HG02759 (cell line): ENCODE results near the gene PHACTR1.

ENCODE experiments used
- ATAC-seq: cut with Tn5 transposase; IDR thresholded peaks from one replicate; pipeline ENCODE4 v1.9.1; 2021; ENCODE audit warnings: mild to moderate bottlenecking, moderate library complexity; ENCODE audit not compliant: unreplicated experiment

The PHACTR1 gene

DNA sequence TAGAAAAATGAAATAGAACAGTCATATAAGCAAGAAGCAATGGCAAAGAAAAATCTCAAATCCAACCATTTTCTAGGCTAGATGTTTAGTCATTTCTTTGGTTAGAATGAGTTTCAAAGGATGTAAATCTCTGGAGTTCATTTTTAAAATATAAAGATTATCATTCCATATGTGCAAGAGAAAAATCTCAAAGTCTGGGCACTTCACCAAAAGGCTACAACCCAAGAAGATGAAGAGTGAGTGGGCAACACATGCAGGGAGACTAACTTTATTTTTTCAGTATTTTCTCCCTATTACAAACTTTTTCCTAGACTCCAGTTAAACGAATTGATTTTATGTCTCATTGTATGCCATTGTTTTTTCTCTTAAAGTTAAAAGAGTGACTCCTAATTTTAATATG is 83.6 kb downstream of the PHACTR1 start:
- no peak for ATAC-seq

DNA sequence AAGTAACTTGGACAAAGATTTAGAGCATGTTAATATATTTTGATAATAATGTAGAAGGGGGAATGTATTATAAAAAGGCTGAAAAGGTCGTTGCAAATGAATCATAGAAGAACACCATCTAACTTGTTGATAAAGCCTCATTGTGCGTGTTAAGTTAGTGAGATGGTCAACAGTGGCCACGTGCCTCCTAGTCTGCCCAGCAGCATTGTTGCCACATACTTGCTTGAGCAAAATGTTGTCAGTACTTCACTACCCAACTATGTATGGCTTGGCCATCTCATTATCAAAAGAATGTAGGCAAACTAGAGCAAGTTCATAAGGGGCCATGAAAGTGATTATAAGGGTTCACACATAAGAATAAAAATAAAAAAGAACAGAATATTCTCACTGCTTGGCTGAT is 84.6 kb downstream of the PHACTR1 start:
- ATAC-seq = no peak

DNA sequence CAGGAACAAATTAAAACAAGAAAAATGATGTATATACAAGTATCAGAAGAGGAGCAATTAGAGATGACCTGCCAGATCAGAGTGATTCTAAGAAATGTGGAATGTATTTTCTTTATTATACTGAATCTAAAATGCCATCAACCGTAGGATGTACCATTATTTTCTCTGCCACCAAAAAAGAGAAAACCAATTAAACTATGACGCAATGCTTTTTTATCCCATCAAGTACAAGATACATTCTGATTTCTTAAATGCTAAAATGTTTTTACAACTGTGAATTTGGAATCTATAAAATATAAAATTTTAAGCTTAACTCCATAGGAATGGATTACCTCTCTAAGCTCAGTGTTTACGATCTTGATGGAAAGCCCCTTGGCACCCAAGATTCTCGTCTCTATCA is 85.9 kb downstream of the PHACTR1 start:
- no peak for ATAC-seq

DNA sequence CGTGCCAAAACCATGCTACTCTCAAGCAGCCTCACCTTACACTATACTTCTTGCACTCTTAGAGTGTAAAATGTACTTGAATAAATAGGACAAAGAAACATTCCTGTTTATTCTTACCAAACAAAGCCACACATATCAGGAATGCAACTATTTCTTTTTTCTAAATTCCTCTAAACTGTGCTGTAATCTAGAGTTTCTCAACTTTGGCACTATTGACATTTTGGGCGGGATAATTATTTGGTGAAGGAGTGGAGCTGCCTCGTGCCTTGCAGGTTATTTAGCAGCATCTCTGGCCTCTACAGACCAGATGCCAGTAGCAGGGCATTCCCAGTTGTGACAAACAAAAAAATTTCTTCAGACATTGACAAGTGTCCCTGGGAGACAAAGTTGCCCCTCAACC is 86.9 kb downstream of the PHACTR1 start:
- no peak for ATAC-seq

DNA sequence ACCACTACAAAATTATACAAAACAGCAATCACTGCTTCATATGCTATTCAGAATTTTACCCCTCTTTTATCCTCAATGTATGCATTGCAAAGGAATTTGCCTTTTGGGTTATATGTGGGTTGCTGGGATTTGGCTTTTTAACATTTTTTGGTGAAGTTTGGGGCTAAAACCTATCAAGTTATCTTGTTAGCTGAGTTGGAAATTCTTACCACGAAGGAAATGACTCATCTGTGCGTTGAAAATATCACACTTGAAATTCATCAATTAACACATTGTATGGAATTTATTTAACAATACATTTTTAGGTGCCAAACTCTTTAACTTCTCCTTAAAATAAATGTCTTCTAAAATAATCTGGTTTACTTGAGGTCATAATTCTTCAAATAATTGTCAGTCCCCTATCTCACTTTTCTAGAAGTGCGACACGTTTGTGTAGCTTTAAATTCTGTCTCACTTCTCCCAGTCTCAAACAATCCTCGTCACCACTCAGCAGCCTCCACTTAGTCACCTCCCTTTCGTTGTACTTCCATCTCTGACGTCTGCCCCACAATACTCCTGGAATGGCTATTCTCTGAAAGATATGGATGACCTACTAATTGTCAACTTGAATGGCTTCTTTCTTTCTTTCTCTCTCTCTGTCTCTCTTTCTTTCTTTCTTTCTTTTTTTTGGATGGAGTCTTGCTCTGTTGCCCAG is 88.5 kb downstream of the PHACTR1 start:
- ATAC-seq = no peak

DNA sequence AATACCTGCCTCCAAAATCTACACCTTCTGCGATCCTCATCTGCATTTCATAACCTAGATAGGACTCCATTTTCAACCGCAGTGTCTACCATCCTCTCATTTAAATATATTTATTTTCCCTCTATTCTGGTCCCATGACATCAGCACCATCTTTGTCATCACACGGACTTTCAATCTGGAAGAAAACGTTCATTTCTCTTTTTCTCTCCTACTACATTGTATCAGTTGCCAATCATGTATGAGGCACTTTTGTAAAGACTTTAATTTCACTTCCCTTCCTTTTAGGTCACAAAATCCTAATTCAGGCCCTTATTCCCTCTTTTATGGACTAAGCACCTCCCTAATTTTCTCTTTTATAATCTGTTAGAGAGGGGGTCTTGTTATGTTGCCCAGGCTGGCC is 89.6 kb downstream of the PHACTR1 start:
- no peak for ATAC-seq

DNA sequence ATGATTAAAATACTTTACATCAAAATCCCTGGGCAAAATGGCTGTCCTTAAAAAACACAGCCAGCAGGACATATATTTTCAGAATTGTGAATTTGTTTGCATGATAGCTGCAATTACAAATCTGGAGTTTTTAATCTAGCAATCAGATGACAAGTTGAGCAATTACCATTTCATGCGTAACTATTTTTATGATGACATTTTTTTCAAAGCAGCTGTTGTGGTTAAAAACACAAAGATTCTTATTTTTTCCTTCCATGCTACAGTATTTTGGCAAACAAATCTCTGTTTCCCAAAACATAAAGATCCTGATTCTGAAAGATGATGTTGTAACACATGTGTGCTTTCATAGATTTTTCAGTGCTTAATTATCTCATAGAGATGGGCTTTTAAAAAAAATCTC is 90.2 kb downstream of the PHACTR1 start:
- no peak for ATAC-seq

DNA sequence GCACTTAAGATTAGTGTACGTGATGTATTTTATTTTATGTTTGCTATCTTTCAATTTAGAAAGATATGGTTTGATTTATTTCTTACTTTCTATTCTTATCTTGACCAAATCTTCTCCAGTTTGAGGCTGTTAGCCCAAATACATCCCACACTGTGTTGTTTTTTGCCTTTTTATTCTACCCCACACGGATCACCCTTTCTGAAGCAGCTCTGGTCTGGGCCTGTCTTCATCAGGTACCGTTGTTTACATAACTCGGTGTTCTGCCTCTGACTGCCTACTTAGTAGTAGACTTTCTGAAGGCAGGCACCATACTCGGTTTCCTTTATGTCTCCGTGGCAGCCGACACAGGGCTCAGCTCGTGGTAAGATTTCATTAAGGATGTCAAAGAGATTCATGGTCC is 95.0 kb downstream of the PHACTR1 start:
- ATAC-seq = no peak

DNA sequence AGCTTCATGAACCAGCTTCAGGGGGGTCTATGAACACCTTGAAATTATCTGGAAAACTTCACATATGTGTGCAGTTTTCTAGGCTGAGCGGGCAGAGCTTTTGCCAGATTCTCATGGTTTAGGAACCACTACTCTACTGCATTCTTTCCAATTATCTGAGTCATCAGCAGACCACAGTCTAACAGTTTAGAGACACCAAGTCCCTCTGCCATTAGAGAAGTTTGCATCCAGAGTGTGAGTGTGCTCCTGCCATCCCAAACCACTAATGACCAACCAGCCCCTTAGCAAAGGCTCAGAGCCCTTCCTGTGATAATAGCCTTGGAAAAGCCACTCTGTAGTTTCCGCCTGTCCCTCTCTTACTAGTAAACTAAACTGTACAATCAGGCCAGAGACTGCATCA is 96.8 kb downstream of the PHACTR1 start:
- no peak for ATAC-seq

DNA sequence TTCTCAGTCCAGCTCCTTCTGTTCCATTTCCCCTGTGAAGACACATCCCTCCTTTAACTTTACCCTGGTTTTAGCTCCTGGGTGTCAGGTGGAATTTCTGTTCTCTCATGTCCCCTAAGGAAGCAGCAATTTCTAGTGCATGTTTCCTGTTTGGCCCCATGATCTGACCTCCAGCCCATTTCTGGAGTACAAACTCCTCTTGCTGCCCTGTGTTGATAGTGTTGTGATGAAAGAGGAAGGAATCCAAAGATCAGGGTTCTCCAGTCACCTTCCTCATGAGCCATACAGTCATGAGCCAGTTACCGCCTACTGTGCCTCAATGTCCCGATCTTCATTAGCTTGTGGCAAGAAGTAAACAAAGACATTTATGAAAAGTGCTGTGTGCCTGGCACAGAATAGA is 97.4 kb downstream of the PHACTR1 start:
- ATAC-seq = no peak

DNA sequence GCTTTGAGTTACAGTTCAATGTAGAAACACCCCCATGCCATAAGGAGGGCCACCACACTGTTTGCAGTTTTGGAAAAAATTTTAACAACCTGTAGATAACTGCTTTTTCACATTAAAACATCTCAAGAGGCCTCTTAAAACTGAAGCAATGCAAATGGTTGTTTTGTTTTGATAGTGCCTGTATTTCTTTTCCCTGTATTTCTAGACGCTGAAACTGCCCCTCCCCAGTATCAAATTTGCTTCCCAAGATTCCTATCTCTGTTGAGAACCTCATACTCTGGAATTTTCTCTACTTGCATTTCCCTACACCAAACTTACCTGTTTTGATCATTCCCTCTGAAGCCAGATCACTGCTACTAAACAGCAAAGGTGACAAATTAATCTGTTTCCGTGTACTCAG is 98.5 kb downstream of the PHACTR1 start:
- ATAC-seq = no peak

DNA sequence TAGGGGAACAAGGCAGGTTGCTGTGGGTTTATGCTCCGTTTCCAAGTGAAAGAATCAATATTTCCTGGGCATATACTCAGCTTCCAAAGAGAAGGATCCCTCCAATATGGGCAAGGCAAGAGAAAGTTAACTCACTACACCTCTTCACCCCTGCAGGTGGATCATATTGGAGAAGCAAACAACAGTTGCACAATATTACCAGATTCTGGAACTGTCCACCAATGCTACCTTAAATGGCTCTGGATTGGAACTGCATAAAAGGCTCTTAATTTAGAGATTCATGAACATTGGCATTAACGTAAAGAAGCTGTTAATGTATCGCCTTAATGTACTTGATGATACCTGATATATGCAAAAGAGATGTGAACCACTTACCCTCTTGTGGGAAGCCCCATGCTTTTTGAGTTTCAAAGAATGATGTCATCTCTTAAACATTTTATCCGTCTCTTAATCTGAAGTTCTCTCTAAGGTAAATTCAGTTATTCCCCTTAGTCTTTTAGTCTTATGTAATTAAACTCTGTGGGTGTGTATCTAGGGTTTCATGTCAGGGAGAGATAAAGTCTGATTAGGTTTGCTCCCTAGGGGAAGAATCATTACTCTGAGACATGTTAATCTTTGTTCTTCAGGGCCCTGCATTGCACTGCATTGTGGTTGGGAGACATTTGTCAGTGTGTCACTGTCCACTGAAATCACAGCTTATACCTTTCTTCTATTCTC is 99.5 kb downstream of the PHACTR1 start:
- ATAC-seq = no peak

DNA sequence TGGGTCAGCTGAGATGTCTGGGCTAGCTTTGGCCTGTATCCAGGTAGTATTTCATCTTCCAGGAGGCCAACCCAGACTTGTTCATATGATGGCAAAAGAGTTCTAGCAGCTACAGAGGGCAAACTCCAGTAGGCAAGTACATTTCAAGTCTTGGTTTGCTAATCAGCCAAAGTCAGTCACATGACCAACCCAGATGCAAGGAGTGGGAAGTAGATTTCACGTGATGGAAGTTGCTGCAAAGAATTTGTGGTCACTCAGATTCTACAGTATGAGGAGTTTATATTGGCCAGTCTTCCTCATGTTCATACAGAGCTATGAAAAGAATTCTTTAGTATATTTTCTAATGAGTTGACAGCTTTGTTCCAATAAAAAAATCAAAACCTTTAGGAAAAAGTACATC is 101.8 kb downstream of the PHACTR1 start:
- no peak for ATAC-seq

DNA sequence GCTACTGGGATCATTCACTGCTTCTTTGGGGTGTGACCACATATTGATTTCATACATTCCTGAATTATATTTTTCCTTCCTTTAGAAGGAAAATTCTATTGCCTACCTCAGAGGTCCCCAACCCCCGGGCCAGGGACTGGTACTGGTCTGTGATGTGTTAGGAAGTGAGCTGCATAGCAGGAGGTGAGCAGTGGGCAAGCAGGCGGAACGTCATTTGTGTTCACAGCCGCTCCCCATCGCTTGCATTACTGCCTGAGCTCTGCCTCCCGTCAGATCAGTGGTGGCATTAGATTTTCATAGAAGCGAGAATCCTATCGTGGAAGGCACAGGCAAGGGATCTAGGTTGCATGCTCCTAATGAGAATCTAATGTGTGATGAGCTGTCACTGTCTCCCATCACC is 107.3 kb downstream of the PHACTR1 start:
- ATAC-seq = no peak

DNA sequence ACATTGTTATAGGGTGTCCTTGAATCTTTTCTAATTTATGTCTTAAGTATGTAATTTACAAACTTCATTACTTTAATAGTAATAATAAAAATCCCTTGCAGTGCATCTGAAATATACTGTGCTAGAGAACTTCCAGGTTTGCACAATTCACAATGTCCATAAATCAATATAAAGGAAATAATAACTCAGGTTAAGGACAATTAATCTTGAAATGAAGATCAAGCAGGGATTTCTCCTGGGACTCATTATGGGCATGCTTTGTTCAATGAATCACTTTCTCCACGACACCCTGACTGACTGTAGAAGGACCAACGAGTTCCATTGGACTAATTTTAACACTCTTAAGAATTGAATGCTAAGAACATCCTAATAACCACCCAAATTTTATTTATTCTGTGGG is 110.0 kb downstream of the PHACTR1 start:
- no peak for ATAC-seq

DNA sequence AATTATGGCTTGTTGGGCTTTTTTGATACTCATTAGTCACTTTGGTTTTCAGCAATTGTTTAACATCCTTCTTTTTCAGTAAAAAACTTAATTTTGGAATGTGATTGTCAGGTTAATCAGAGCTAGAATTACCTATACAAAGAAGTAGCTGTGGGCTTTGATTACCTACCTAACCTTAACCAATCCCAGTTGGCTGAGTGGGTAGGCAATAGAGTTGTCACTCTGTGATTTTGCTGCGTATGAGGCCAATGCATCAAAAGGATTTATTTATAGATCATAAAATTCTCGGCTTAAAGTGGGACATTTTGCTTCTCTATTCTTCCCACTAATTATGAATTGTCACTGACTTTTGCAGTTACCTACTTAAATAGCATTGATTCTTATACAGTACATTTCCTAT is 111.4 kb downstream of the PHACTR1 start:
- ATAC-seq = no peak

DNA sequence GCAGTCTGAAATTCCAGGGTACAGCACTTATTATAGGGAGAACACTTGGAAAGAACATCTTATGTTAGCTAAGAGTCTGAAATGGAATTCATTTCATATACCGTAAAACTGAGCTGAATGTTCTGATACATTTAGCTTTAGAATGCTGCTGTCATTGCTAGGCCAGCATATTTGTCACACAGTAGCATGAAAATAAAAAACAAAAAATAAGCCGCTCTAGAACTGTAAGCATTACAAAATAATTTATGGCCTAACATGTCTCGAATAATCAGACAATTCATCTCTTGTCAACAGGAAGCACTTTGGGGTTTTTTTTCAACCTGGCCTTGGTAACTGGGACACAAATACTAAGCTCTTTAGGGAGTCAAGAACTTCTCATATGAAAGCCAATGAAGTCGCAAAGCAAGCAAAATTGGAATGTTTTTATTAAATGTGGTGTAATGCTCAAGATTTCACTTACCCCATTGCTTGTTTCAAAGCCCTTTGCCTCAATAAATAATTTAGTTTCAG is 115.7 kb downstream of the PHACTR1 start:
- ATAC-seq = no peak

DNA sequence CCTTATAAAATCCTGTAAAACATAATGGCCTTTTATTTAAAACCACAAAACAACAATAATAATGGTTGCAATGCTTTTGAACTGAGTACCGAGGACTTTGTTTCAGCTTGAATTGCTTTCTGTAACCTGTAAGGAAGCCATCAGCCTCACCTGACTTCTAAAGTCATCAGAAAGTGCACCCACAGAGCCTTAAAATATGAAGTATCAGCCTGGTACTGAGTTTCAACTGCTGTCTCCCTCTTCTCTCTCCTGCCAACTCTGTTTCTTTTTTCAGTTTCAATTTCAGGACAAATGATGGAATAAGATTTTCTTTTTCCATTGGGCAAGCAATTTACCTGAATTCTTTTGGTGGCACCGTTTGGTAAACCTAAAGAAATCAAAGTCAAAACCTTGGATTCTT is 119.4 kb downstream of the PHACTR1 start:
- ATAC-seq = no peak

DNA sequence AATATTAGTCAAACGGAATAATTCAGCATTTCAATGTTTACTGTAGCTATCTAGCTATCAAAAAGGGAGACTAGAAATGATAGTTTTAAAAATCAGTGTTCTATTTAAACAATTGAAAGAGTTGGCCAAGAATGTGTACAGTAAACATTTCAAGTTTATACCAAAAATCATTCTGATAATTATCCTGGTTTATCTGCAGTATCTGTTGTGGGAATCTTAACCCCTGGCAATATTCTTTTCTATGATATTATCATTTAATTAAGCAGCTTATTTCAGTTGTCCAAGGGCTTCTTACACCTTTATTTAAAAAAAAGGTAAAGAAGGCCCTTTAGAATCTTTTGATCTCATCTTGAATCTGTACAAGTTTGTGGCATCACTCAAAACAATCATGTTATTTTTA is 125.1 kb downstream of the PHACTR1 start:
- ATAC-seq = no peak

DNA sequence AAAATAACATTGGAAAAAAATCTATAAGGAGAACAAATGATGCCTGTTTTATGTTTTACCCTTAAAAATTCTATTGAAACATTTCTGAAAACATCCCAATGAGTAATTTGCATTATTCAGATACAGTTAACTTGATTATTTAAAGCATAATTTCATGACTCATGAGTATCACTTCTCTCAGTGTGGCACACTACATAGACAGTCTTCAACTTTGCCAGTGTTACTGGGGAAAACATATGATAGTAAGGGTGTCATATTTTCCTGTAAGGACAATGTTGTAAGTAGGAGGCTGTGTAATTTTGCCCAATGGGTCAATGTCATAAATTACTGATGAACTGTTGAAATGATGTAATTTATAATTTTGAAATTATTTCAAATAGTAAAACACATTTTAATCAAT is 125.5 kb downstream of the PHACTR1 start:
- no peak for ATAC-seq

DNA sequence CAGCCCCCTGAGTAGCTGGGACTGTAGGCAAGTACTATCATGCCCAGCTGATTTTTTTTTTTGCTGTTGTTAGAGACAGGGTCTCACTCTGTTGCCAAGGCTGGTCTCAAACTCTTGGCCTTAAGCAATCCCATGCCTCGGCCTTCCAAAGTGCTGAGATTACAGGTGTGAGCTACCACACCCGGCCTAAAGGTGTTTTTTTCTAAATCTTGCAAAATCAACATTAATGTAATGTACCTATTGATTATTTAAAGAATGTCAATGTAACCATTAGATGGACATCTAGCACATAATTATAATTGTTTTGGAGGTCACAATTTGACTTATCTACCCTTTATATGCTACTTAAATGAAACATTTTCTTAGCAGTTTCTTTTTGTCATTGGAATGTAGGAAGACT is 126.1 kb downstream of the PHACTR1 start:
- no peak for ATAC-seq
